ENCODE results near the gene CCDC93.

Gene CCDC93

DNA sequence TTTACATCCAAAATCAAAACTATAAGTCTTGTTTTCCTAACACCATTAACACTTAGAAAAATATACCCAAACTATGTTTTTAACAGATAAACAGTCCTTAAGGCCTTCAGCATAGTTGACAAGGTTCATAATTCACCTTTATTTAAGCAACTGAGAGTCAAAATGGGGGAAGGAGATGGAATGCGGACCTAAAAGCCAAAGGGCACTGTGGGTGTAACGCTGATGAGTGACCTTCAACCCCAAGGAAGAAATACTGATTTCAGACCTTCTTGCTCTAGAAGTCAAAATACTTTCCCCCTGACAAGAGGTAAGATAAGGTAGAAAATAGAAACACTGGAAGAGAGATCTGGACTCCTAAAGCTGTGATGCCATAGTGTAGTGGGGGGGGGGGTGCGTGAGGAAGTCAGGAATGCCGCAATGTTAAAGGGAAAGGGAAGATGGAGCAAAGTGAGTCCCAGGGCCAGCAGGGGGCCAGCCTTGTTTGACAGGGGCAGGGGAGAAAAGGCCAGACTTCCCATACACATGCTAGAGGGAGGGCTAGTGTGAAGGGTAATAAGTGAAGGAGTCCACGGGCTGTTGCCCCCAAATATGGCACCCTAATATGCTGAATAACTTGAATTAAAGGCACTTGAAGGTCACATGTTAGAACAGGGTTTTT lies 31.4 kb downstream of the CCDC93 start:
- DNase-seq (ENCODE audit: extremely low spot score) = no peak
- TF ChIP-seq ARNT (IDR thresholded peaks at IDR 0.05) = no peak
- TF ChIP-seq, protein P1, sequence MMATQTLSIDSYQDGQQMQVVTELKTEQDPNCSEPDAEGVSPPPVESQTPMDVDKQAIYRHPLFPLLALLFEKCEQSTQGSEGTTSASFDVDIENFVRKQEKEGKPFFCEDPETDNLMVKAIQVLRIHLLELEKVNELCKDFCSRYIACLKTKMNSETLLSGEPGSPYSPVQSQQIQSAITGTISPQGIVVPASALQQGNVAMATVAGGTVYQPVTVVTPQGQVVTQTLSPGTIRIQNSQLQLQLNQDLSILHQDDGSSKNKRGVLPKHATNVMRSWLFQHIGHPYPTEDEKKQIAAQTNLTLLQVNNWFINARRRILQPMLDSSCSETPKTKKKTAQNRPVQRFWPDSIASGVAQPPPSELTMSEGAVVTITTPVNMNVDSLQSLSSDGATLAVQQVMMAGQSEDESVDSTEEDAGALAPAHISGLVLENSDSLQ (IDR thresholded peaks at IDR 0.05) = no peak
- TF ChIP-seq FOXM1 (IDR thresholded peaks at IDR 0.05; ENCODE audit: borderline replicate concordance) = no peak
- TF ChIP-seq TARDBP (IDR thresholded peaks at IDR 0.05) = no peak
- TF ChIP-seq NFRKB (IDR thresholded peaks at IDR 0.05) = no peak
- no peak for TF ChIP-seq SUZ12 (IDR thresholded peaks at IDR 0.05)
- no peak for TF ChIP-seq HDGF (IDR thresholded peaks at IDR 0.05; ENCODE audit: borderline replicate concordance)
- no peak for TF ChIP-seq ZNF384 (IDR thresholded peaks at IDR 0.05)
- TF ChIP-seq LEF1 (IDR thresholded peaks at IDR 0.05; ENCODE audit: borderline replicate concordance) = no peak
- no peak for TF ChIP-seq FOXA1 (IDR thresholded peaks at IDR 0.05)
- TF ChIP-seq CTBP1 (IDR thresholded peaks at IDR 0.05; ENCODE audit: borderline replicate concordance) = no peak
- TF ChIP-seq SP1 (IDR thresholded peaks at IDR 0.05) = no peak
- CTCF ChIA-PET = no interaction called here
- POLR2A ChIA-PET = no interaction called here

DNA sequence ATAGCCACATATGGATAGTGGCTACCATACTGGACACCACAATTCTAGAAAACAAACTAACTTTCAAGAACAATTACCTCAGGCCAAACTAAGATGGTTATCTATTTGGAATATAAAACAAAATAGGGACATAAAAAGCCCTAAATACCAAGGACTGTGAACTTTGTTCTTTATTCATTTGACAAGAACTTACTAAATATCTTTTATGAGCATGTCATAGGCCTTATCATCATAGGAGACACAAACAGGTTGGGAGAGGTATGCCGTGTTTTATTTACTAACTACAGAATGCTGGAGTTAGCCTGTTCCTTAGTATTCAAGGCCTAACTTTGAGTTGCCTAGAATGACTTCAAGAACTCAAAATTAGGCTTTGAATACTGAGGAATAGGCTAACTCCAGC lies 32.1 kb downstream of the CCDC93 start:
- TF ChIP-seq NFRKB (IDR thresholded peaks at IDR 0.05) (no peak), BHLHE40 (IDR thresholded peaks at IDR 0.05; ENCODE audit: borderline replicate concordance) (no peak)
- CTCF ChIA-PET = no interaction called here
- DNase-seq (ENCODE audit: extremely low spot score) = no peak
- POLR2A ChIA-PET = no interaction called here

DNA sequence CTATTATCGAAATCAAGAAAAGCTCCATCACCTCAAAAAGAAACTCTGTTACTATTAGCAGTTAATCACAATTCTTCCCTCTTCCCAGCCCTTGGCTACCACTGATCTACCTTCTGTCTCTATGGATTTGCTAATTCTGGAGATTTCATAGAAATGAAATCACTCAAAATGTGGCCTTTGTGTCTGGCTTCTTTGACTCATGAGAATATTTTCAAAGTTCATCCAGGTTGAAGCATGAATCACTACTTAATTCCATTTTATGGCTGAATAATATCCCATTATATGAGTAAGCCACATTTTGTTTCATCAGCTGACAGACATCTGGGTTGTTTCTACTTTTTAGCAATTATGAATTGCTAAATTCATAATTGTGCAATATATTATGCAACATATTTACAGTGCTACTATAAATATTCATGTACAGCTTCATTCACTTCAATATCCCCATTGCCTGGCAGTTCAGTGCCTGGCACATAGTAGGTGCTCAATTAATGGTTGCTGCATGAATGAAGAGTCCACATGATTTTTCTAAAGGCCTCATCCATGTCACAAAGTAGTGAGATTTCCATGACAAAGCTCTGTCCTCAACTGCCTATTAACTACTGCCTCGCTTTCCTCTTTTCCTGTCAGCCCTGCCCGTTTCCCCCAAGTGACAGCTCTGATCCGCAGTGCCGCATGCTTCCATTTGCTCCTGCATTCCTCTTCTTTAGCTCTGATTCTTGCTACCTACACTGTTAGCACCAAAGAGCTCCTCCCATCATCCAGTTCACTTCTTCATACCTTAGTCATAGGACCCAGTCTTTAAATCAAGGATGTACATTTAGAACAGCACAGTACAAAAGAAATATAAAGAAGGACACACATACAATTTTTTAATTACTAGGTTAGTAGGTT lies 32.8 kb downstream of the CCDC93 start:
- POLR2A ChIA-PET = no interaction called here
- CTCF ChIA-PET = interaction anchor here (1.3 kb wide), 1 partner anchor 22 kb away, joined by 3 read pairs; no protein-coding TSS in a partner anchor
- TF ChIP-seq FOXK2 (IDR thresholded peaks at IDR 0.05) (no peak), FOXA1 (IDR thresholded peaks at IDR 0.05) (no peak), ELF4 (IDR thresholded peaks at IDR 0.05) (no peak), HDGF (IDR thresholded peaks at IDR 0.05; ENCODE audit: borderline replicate concordance) (no peak), LEF1 (IDR thresholded peaks at IDR 0.05; ENCODE audit: borderline replicate concordance) (no peak), L3MBTL2 (conservative IDR thresholded peaks at IDR 0.05) (no peak), TARDBP (IDR thresholded peaks at IDR 0.05) (no peak), SUZ12 (IDR thresholded peaks at IDR 0.05) (no peak), NFRKB (IDR thresholded peaks at IDR 0.05) (no peak)
- no peak for DNase-seq (ENCODE audit: extremely low spot score)

DNA sequence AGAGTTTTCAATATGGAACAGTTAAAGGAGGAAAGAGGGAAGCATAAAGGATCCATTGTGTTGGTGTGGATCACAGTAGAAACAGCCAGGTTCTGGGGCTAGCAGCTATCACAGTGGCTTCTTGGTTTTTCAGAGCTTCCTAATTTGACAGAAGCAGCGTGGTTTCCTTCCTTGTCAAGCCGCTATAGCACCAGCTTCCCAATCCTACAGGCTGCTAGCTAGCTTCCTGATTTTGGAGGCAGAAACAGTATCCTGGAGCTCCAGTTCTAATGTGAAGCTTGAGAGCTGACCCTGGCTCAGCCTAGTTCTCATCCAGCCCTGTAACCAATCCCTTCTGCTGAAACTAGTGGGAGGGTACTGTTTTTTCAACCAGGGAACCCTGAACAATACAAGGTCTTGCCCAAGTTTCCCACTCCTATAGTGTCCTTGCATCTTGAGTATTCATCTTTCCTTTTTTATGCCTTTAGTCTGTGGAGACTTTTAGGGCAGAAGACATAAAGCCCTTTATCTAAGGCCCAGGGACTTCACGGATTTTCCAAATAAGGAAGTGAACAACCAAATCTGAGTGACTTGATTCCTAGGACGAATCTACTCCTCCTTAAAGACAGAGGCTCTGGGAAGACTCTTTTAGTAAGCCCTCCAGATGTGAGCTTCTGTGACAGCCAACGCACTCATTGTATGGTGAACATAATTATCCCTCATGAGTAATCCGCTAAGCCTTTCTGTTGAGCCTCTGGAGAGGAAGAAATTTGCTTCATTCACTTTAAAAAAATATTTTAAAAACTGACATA lies 33.8 kb downstream of the CCDC93 start:
- DNase-seq (ENCODE audit: extremely low spot score) = no peak
- ChIA-PET POLR2A (no interaction called here), CTCF (interaction anchor here (1.3 kb wide), 1 partner anchor 23 kb away, joined by 3 read pairs; no protein-coding TSS in a partner anchor)
- TF ChIP-seq SP1 (IDR thresholded peaks at IDR 0.05) = no peak
- TF ChIP-seq L3MBTL2 (conservative IDR thresholded peaks at IDR 0.05) = no peak
- no peak for TF ChIP-seq CTBP1 (IDR thresholded peaks at IDR 0.05; ENCODE audit: borderline replicate concordance)
- no peak for TF ChIP-seq ZNF384 (IDR thresholded peaks at IDR 0.05)
- no peak for TF ChIP-seq BHLHE40 (IDR thresholded peaks at IDR 0.05; ENCODE audit: borderline replicate concordance)
- TF ChIP-seq FOXK2 (IDR thresholded peaks at IDR 0.05) = no peak
- no peak for TF ChIP-seq FOXA1 (IDR thresholded peaks at IDR 0.05)

DNA sequence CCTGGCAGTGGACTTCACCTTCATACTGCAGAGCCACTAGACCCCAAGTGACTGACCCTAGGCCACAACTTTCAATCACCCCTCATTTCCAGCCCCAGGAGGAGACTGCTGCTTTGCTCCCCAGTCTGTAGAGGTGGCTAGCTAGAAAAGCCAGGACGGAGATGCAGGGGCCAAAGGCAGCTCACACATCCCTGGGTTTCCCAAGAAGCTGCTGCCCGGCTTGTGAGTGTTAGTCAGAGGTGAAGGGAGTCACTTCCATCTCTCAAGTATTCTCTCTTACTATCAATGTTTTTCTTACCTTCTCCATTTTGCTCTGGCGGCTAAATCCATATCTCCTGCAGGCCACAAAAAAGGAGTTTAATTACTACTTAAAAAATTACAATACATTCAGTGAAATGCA lies 36.2 kb downstream of the CCDC93 start:
- TF ChIP-seq CTBP1 (IDR thresholded peaks at IDR 0.05; ENCODE audit: borderline replicate concordance) (no peak), NFRKB (IDR thresholded peaks at IDR 0.05) (no peak), SUZ12 (IDR thresholded peaks at IDR 0.05) (no peak), ARNT (IDR thresholded peaks at IDR 0.05) (no peak), FOXM1 (IDR thresholded peaks at IDR 0.05; ENCODE audit: borderline replicate concordance) (no peak), LEF1 (IDR thresholded peaks at IDR 0.05; ENCODE audit: borderline replicate concordance) (no peak), TARDBP (IDR thresholded peaks at IDR 0.05) (no peak), FOXK2 (IDR thresholded peaks at IDR 0.05) (no peak), BHLHE40 (IDR thresholded peaks at IDR 0.05; ENCODE audit: borderline replicate concordance) (no peak), L3MBTL2 (conservative IDR thresholded peaks at IDR 0.05) (no peak), HDGF (IDR thresholded peaks at IDR 0.05; ENCODE audit: borderline replicate concordance) (no peak), FOXA1 (IDR thresholded peaks at IDR 0.05) (no peak), ELF4 (IDR thresholded peaks at IDR 0.05) (no peak), SP1 (IDR thresholded peaks at IDR 0.05) (no peak)
- TF ChIP-seq, protein P1 (IDR thresholded peaks at IDR 0.05) = no peak
- POLR2A ChIA-PET = no interaction called here
- no peak for DNase-seq (ENCODE audit: extremely low spot score)
- CTCF ChIA-PET = interaction anchor here (1.6 kb wide), 1 partner anchor 26 kb away, joined by 5 read pairs; no protein-coding TSS in a partner anchor

DNA sequence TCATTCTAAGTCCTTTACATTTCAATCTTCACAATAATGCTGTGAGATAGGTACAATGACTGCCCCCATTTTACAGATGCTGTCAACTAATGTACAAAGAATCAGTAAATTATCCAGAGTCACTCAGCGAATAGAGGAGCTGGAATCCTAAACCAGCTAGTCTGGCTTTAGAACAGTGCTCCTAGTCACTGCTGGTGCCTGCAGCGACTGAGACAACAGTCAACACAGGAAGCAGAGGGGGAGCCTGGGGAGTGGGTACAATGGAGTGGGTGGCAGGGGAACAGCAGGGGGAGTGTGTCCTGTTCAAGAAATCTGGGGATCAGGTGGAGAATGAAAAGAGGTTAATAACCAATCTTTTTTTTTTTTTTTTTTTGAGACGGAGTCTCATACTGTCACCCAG lies 37.3 kb downstream of the CCDC93 start:
- DNase-seq (ENCODE audit: extremely low spot score) = no peak
- ChIA-PET POLR2A (no interaction called here), CTCF (interaction anchor here (1.6 kb wide), 1 partner anchor 27 kb away, joined by 5 read pairs; no protein-coding TSS in a partner anchor)
- no peak for TF ChIP-seq SUZ12 (IDR thresholded peaks at IDR 0.05)
- no peak for TF ChIP-seq BHLHE40 (IDR thresholded peaks at IDR 0.05; ENCODE audit: borderline replicate concordance)
- TF ChIP-seq L3MBTL2 (conservative IDR thresholded peaks at IDR 0.05) = no peak
- TF ChIP-seq TARDBP (IDR thresholded peaks at IDR 0.05) = no peak
- no peak for TF ChIP-seq ARNT (IDR thresholded peaks at IDR 0.05)
- TF ChIP-seq FOXA1 (IDR thresholded peaks at IDR 0.05) = no peak

Measured in HEK293T (cell line).